NB4 (cell line): Measurements from ENCODE around the gene AGBL1.

Experiments
- DNase-seq: peaks from one replicate; pipeline ENCODE4 v3.0.0; 2010; ENCODE audit warnings: low read depth
- H3K4me3 ChIP-seq: one replicate; pipeline ENCODE4 v1.5.1; 2011; ENCODE audit warnings: mild to moderate bottlenecking, low read depth, low read length, moderate library complexity
- MYC ChIP-seq: IDR thresholded peaks from 2 replicates; pipeline ENCODE4 v1.6.1; 2011; ENCODE audit warnings: low read depth, low read length
- POLR2A ChIP-seq: IDR thresholded peaks from 2 replicates; pipeline ENCODE4 v1.6.1; 2011; ENCODE audit warnings: mild to moderate bottlenecking; ENCODE audit not compliant: insufficient read length; ENCODE audit errors: extremely low read depth
- TF ChIP-seq, protein P1 (sequence below): IDR thresholded peaks from 2 replicates; pipeline ENCODE4 v1.6.1; 2011; ENCODE audit warnings: low read depth, low read length
- TF ChIP-seq, protein P2 (sequence below): IDR thresholded peaks from one replicate; pipeline ENCODE4 v1.5.1; 2012; ENCODE audit warnings: low read depth, low read length

AGBL1 gene

DNA sequence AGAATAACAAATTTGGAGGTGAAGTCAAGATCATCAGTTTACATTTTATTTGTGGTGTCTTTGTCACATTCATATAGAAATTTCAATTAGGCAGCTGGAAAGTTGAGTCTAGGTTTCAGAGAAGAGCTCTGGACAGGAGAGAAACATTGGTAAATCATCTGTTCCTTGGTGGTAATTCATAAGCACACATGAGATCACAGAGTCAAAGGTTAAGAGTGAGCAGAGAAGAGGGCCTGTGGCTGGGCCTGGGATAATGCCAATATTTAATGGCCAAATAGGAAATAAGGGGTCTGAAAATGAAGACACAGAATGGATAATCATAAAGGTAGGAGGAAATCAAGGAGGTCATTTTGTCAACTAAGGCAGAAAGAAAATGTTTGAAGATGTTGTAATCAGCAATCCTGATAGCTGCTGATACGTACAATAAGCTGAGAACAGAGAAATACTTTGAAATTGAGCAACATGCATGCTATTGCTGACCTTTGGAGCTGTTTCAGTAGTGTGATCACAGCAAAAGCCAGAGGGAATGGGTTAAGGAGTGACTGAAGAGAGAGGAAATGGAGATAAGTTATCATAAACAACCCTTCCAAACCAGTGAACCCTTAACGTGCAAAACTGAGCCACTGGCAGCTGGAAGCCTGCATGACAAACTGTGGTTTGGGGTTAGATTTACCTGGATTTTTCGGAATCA lies 692.8 kb downstream of the AGBL1 start:
- TF ChIP-seq POLR2A (no peak), MYC (no peak)
- TF ChIP-seq, protein P1, sequence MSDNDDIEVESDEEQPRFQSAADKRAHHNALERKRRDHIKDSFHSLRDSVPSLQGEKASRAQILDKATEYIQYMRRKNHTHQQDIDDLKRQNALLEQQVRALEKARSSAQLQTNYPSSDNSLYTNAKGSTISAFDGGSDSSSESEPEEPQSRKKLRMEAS: no peak
- no peak for DNase-seq
- H3K4me3 ChIP-seq: no peak overlapping the region

DNA sequence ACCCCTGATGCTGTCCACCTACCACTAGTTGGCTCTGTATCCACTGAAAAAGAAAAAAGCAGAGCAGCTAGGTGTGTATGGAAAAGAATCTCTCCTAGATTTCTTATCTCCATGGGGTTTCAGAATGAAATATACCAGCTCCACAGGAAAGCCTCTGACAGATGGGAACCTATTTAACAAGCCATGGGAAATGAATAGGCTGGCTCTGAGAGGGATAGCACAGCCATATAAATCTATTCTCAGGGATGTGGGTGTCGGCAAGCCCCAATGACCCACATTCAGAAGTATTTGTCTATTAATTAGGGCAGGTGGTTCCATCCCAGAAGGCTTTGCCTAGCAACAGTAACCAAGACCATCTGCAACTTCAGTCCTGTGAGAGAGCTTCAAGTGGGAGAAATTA lies 694.1 kb downstream of the AGBL1 start:
- H3K4me3 ChIP-seq: no peak overlapping the region
- no peak for TF ChIP-seq MYC
- TF ChIP-seq, protein P1: no peak
- no peak for TF ChIP-seq POLR2A
- TF ChIP-seq, protein P2, sequence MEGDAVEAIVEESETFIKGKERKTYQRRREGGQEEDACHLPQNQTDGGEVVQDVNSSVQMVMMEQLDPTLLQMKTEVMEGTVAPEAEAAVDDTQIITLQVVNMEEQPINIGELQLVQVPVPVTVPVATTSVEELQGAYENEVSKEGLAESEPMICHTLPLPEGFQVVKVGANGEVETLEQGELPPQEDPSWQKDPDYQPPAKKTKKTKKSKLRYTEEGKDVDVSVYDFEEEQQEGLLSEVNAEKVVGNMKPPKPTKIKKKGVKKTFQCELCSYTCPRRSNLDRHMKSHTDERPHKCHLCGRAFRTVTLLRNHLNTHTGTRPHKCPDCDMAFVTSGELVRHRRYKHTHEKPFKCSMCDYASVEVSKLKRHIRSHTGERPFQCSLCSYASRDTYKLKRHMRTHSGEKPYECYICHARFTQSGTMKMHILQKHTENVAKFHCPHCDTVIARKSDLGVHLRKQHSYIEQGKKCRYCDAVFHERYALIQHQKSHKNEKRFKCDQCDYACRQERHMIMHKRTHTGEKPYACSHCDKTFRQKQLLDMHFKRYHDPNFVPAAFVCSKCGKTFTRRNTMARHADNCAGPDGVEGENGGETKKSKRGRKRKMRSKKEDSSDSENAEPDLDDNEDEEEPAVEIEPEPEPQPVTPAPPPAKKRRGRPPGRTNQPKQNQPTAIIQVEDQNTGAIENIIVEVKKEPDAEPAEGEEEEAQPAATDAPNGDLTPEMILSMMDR: no peak
- no peak for DNase-seq

DNA sequence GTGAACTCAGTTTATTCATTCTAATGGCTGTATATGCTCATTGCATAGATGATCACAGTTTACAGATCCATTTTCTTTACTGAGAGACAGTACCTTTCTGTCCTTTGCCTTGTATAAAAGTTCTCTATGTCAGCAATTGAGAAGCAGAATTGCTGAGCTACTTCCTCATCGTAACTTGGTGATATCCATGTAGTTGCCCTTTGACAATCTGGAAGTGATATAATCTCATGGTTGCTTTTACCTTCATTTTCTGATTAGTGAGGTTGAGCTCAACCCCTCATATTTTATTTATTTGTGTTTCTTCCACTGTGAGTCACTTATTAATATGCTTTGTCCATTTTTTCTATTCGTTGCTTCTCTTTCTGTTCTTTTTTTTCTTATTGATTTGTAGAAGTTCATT lies 696.5 kb downstream of the AGBL1 start:
- TF ChIP-seq, protein P1: no peak
- TF ChIP-seq, protein P2: no peak
- TF ChIP-seq POLR2A: no peak
- no peak for TF ChIP-seq MYC
- no peak overlapping the region for H3K4me3 ChIP-seq
- no peak for DNase-seq

DNA sequence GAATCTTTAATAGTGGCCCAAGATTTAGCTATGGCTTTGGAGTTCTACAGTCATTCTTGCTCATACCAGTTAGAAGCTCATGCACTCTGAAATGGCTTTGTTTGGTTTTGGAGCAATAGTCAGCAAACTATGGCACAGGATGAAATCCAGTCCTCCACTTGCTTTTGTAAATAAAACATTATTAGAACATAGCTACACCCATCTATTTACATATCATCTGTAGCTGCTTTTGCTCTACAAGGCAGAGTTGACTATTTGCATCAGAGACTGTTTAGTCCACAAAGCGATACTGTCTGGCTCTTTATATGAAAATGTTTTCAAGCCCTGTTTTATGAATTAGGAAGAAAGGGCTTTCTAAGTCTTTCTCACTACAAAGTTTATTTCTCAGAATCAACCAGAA lies 716.9 kb downstream of the AGBL1 start:
- TF ChIP-seq POLR2A: no peak
- TF ChIP-seq, protein P2: no peak
- TF ChIP-seq, protein P1: no peak
- TF ChIP-seq MYC: no peak
- no peak overlapping the region for H3K4me3 ChIP-seq
- no peak for DNase-seq

DNA sequence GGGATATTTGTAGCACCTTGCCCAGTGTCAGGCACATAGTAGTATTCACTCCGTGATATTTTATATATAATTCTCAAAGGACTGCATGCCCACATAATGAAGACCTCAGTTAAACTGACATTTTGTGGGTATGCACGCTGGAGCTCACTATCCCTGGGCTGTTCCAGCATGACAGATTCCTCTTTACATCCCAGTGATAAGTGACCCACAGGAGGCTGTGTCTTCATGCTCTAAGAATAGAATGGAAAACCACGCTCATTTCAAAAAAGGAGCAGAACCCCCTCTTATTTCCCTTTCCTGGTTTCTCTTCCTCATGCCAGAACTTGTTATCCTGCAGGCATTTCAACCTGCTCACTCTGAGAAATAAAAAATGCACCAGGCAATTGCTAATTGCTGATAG lies 717.5 kb downstream of the AGBL1 start:
- TF ChIP-seq, protein P1: no peak
- TF ChIP-seq POLR2A (no peak), MYC (no peak)
- TF ChIP-seq, protein P2: no peak
- H3K4me3 ChIP-seq: no peak overlapping the region
- DNase-seq: no peak

DNA sequence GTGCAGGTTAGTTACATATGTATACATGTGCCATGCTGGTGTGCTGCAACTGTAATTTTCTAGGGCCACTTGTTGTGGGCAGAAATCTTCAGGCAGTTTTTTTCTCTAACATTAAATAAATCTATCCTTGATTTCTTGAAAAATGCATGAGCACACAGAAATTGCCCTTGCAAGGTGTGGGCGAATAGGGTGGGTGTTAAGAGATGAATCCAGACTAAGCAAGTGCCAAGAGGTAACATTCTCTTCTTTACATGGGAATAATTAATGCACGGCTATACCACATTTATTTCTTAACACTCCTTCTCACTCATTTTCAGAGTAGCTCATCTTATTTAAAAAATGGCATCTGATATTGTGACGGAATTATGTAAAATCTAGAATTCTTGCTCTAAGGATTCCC lies 719.6 kb downstream of the AGBL1 start:
- DNase-seq: no peak
- TF ChIP-seq, protein P1: no peak
- TF ChIP-seq POLR2A (no peak), MYC (no peak)
- TF ChIP-seq, protein P2: no peak
- H3K4me3 ChIP-seq: no peak overlapping the region
